ENCODE results near the gene ADRB1. TPM values are rescaled to one million over a fixed set of nuclear protein-coding genes. Genes with fewer than 3 reads are reported as not detected.

Gene ADRB1
- total and polyA plus RNA-seq, 2 of the 4 experiments (the other 2 are of a cell fraction): not detected

DNA sequence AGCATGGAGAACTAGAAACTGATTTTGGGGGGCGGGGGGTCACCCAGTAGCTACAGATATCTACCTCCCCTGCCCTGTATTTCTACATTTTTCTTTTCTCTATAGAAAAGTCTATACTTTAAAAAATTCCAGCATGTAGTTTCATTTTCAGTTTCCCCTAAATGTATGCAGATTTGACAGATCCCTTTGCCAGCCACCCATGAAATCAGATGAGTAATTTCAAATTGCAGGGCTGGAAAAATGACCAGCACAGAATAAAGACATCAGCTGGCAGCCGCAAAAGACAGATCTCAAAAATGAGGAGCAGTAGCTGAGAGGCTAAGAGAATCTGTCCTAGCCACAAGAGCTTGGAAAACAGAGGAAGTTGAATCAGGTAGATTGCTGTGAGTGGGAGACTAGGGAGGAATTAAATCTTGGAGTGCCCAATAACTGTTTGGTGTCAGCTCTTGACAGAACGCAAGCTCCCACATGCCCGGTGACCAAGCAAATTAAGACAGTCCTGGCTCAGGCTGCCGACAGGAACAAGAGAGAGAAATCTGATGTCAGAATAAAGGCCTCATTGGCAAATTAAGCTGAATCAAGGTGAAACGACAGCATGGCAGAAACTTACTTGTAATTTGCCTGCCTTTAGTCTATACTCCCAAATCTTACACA lies 24.5 kb downstream of the ADRB1 start (continued):
- TF ChIP-seq, protein P1, sequence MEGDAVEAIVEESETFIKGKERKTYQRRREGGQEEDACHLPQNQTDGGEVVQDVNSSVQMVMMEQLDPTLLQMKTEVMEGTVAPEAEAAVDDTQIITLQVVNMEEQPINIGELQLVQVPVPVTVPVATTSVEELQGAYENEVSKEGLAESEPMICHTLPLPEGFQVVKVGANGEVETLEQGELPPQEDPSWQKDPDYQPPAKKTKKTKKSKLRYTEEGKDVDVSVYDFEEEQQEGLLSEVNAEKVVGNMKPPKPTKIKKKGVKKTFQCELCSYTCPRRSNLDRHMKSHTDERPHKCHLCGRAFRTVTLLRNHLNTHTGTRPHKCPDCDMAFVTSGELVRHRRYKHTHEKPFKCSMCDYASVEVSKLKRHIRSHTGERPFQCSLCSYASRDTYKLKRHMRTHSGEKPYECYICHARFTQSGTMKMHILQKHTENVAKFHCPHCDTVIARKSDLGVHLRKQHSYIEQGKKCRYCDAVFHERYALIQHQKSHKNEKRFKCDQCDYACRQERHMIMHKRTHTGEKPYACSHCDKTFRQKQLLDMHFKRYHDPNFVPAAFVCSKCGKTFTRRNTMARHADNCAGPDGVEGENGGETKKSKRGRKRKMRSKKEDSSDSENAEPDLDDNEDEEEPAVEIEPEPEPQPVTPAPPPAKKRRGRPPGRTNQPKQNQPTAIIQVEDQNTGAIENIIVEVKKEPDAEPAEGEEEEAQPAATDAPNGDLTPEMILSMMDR (conservative IDR thresholded peaks at IDR 0.05; ENCODE audit: low read depth, low read length): no peak
- no peak for TF ChIP-seq USF2 (IDR thresholded peaks at IDR 0.05; ENCODE audit: low read depth, low read length)

- in situ Hi-C loops (cut with MboI; ENCODE audit: low sequenced_read_pairs): no loop called here
- Histone ChIP-seq H3K4me2 (ENCODE audit: low read depth, low read length) (no peak overlapping the region), H3K18ac (ENCODE audit: low read depth, low read length) (no peak overlapping the region), H3K9me3 (ENCODE audit: control insufficient read depth, insufficient read depth, low read length) (no peaks in the 10 kb centered on the region), H4K91ac (ENCODE audit: insufficient read depth, low read depth, low read length) (no peak overlapping the region), H3K4me1 (ENCODE audit: control insufficient read depth, insufficient read depth, low read length) (no peaks in the 10 kb centered on the region), H3K9ac (ENCODE audit: low read depth, low read length) (no peak overlapping the region), H2AK9ac (replicated peaks; ENCODE audit: low read depth, low read length, poor library complexity) (no peak overlapping the region), H2BK120ac (ENCODE audit: low read depth, low read length) (no peak overlapping the region), H3K9me1 (ENCODE audit: insufficient read depth, low read length) (no peaks in the 10 kb centered on the region), H3K36me3 (ENCODE audit: control insufficient read depth, insufficient read depth, low read length) (no peaks in the 10 kb centered on the region), H2BK15ac (ENCODE audit: low read depth, low read length) (no peak overlapping the region), H3K79me1 (ENCODE audit: low read depth in 1 of 2, low read length in 2 of 2) (no peaks in the 10 kb centered on the region), H4K8ac (ENCODE audit: low read depth in 2 of 2, low read length in 2 of 2) (no peak overlapping the region), H3K4me3 (ENCODE audit: insufficient read depth, low read depth, low read length) (no peak overlapping the region), H3K14ac (replicated peaks; ENCODE audit: low read depth, low read length) (no peak overlapping the region), H2BK20ac (ENCODE audit: low read depth, low read length) (no peak overlapping the region), H3K27ac (ENCODE audit: insufficient read depth, low read length) (no peak overlapping the region), H2AFZ (replicated peaks; ENCODE audit: low read length, poor library complexity) (no peak overlapping the region), H3K23ac (ENCODE audit: low read depth, low read length) (no peak overlapping the region), H3K4ac (ENCODE audit: low read depth, low read length) (no peak overlapping the region), H2AK5ac (ENCODE audit: low read depth, low read length) (no peak overlapping the region), H2BK5ac (ENCODE audit: low read depth, low read length, poor library complexity, severe bottlenecking) (no peak overlapping the region), H4K5ac (ENCODE audit: low read depth, low read length) (no peak overlapping the region), H3K56ac (ENCODE audit: extremely low read depth, insufficient read depth, low read length) (no peak overlapping the region), H3K27me3 (ENCODE audit: control insufficient read depth, insufficient read depth, low read length) (peaks cover 6% of the 10 kb centered on the region; the same call in 1 of the 2 replicates), H4K20me1 (ENCODE audit: insufficient read depth, low read length) (no peaks in the 10 kb centered on the region)
- DNase-seq (no peak), ATAC-seq (ENCODE audit: low read depth) (no peak)
- ChIA-PET POLR2A (ENCODE audit: unreplicated experiment) (no interaction called here), CTCF (no interaction called here)
- TF ChIP-seq, protein P1 (conservative IDR thresholded peaks at IDR 0.05; ENCODE audit: low read depth, low read length): no peak
- TF ChIP-seq RAD21 (IDR thresholded peaks at IDR 0.05; ENCODE audit: low read length): no peak
- intact Hi-C loops (cut with micrococcal nuclease): no loop called here
- BruUV-seq (replicated peaks): no TSS peak
- dilution Hi-C loops (cut with HindIII; ENCODE audit: low sequenced_read_pairs, unreplicated experiment): no loop called here
- no CpG with 5 or more reads among the region's 5 CpGs for WGBS, 2 experiments (ENCODE audit: extremely low coverage in 2 of 2, insufficient read length in 1 of 2)
These were observed 27.0 kb downstream of the ADRB1 start for GRCh38 chr10:114070710-114071109.
